Measurements from ENCODE around the gene P2RX4.
"Not testable (repeated sequence)": the region's sequence is repeated elsewhere in the genome, so short reads cannot be mapped to it uniquely, and the experiment has no call there.

P2RX4 gene

GRCh38 chr12:121238086-121238485, 28.2 kb downstream of the P2RX4 start:
- DNase-seq (ENCODE audit: low read depth) = no peak
- H3K4me3 ChIP-seq (ENCODE audit: low read depth, low read length) = no peak overlapping the region

GRCh38 chr12:121238604-121239350, 28.8 kb downstream of the P2RX4 start:
- DNase-seq (ENCODE audit: low read depth) = no peak

GRCh38 chr12:121239351-121240061, 29.6 kb downstream of the P2RX4 start:
- no peak overlapping the region for H3K4me3 ChIP-seq (ENCODE audit: low read depth, low read length)

More at GRCh38 chr12:121238604-121239350, 28.8 kb downstream of the P2RX4 start:
- H3K4me3 ChIP-seq (ENCODE audit: low read depth, low read length) = no peak overlapping the region

GRCh38 chr12:121240062-121240420, 30.1 kb downstream of the P2RX4 start:
- H3K4me3 ChIP-seq (ENCODE audit: low read depth, low read length) = no peak overlapping the region
- DNase-seq (ENCODE audit: low read depth) = no peak

More at GRCh38 chr12:121239351-121240061, 29.6 kb downstream of the P2RX4 start:
- no peak for DNase-seq (ENCODE audit: low read depth)

- no peak for DNase-seq (ENCODE audit: low read depth)
- H3K4me3 ChIP-seq (ENCODE audit: low read depth, low read length) = no peak overlapping the region
Measured at GRCh38 chr12:121240484-121241101, 30.7 kb downstream of the P2RX4 start.

GRCh38 chr12:121241156-121241970, 31.4 kb downstream of the P2RX4 start:
- DNase-seq (ENCODE audit: low read depth) = no peak
- no peak overlapping the region for H3K4me3 ChIP-seq (ENCODE audit: low read depth, low read length)

- DNase-seq (ENCODE audit: low read depth) = no peak
- H3K4me3 ChIP-seq (ENCODE audit: low read depth, low read length) = no peak overlapping the region
Measured at GRCh38 chr12:121245031-121245430, 35.1 kb downstream of the P2RX4 start.

- H3K4me3 ChIP-seq (ENCODE audit: low read depth, low read length) = no peak overlapping the region
- no peak for DNase-seq (ENCODE audit: low read depth)
Measured at GRCh38 chr12:121245951-121246350, 36.0 kb downstream of the P2RX4 start.

GRCh38 chr12:121246893-121247557, 37.1 kb downstream of the P2RX4 start:
- H3K4me3 ChIP-seq (ENCODE audit: low read depth, low read length) = no peak overlapping the region
- no peak for DNase-seq (ENCODE audit: low read depth)

- no peak for DNase-seq (ENCODE audit: low read depth)
- H3K4me3 ChIP-seq (ENCODE audit: low read depth, low read length) = no peak overlapping the region
Measured at GRCh38 chr12:121248622-121249021, 38.7 kb downstream of the P2RX4 start.

- no peak for DNase-seq (ENCODE audit: low read depth)
- no peak overlapping the region for H3K4me3 ChIP-seq (ENCODE audit: low read depth, low read length)
Measured at GRCh38 chr12:121250359-121250758, 40.4 kb downstream of the P2RX4 start.

- no peak overlapping the region for H3K4me3 ChIP-seq (ENCODE audit: low read depth, low read length)
- DNase-seq (ENCODE audit: low read depth) = no peak
Measured at GRCh38 chr12:121251838-121252237, 41.9 kb downstream of the P2RX4 start.

- no peak overlapping the region for H3K4me3 ChIP-seq (ENCODE audit: low read depth, low read length)
- no peak for DNase-seq (ENCODE audit: low read depth)
Measured at GRCh38 chr12:121252712-121253345, 42.9 kb downstream of the P2RX4 start.

- DNase-seq (ENCODE audit: low read depth) = no peak
- no peak overlapping the region for H3K4me3 ChIP-seq (ENCODE audit: low read depth, low read length)
Measured at GRCh38 chr12:121253638-121254335, 43.9 kb downstream of the P2RX4 start.

GRCh38 chr12:121255433-121255832, 45.5 kb downstream of the P2RX4 start:
- DNase-seq (ENCODE audit: low read depth) = no peak
- no peak overlapping the region for H3K4me3 ChIP-seq (ENCODE audit: low read depth, low read length)

GRCh38 chr12:121257704-121258449, 47.9 kb downstream of the P2RX4 start:
- DNase-seq (ENCODE audit: low read depth); H3K4me3 ChIP-seq (ENCODE audit: low read depth, low read length): not testable (repeated sequence)

GRCh38 chr12:121259074-121259473, 49.1 kb downstream of the P2RX4 start:
- no peak overlapping the region for H3K4me3 ChIP-seq (ENCODE audit: low read depth, low read length)
- no peak for DNase-seq (ENCODE audit: low read depth)

GRCh38 chr12:121260091-121260490, 50.2 kb downstream of the P2RX4 start:
- no peak for DNase-seq (ENCODE audit: low read depth)
- no peak overlapping the region for H3K4me3 ChIP-seq (ENCODE audit: low read depth, low read length)

Measured in skeletal muscle cell (primary cell).